Measurements from ENCODE around the gene RPL18A. TPM values are rescaled to one million over a fixed set of nuclear protein-coding genes. Genes with fewer than 3 reads are reported as not detected.
A peak's percentile ranks its signal among the peaks of the same experiment; 100 is the strongest.

Gene RPL18A
- 1,000 to 10,000 TPM in 1 of 2 donors, 100 to 1,000 TPM in 1; 639 to 1,758 TPM for total RNA-seq
- polyA plus RNA-seq = 1,000 to 10,000 TPM; 1,929 to 1,987 TPM
- long read RNA-seq, donor 1, transcript RPL18A-207 (2 exons, 907 nt) = minor isoform, 9 of 281 reads
- long read RNA-seq, donor 1, transcript RPL18A-203 (4 exons, 1,084 nt) = minor isoform, 10 of 281 reads
- long read RNA-seq, donor 1, transcript RPL18A-201 (5 exons, 665 nt) = major isoform, 169 of 281 reads
- long read RNA-seq, donor 1, partial matches to known transcripts = 90 of 281 reads
- long read RNA-seq, donor 1, other reads (novel, unspliced or antisense) = 0 of 281 reads
- long read RNA-seq, donor 2, transcript RPL18A-201 (5 exons, 665 nt) = major isoform, 79 of 133 reads
- long read RNA-seq, donor 2, transcript RPL18A-207 (2 exons, 907 nt) = minor isoform, 10 of 133 reads
- long read RNA-seq, donor 2, transcript RPL18A-203 (4 exons, 1,084 nt) = minor isoform, 11 of 133 reads
- long read RNA-seq, donor 2, partial matches to known transcripts = 33 of 133 reads
- long read RNA-seq, donor 2, other reads (novel, unspliced or antisense) = 0 of 133 reads
- long read RNA-seq, donor 3, transcript RPL18A-201 (5 exons, 665 nt) = major isoform, 118 of 184 reads
- long read RNA-seq, donor 3, transcript RPL18A-203 (4 exons, 1,084 nt) = minor isoform, 10 of 184 reads
- long read RNA-seq, donor 3, transcript RPL18A-207 (2 exons, 907 nt) = minor isoform, 15 of 184 reads
- long read RNA-seq, donor 3, partial matches to known transcripts = 38 of 184 reads
- long read RNA-seq, donor 3, other reads (novel, unspliced or antisense) = 0 of 184 reads
- long read RNA-seq, donor 4, transcript RPL18A-207 (2 exons, 907 nt) = minor isoform, 8 of 185 reads
- long read RNA-seq, donor 4, transcript RPL18A-203 (4 exons, 1,084 nt) = minor isoform, 14 of 185 reads
- long read RNA-seq, donor 4, transcript RPL18A-201 (5 exons, 665 nt) = major isoform, 123 of 185 reads
- long read RNA-seq, donor 4, partial matches to known transcripts = 38 of 185 reads
- long read RNA-seq, donor 4, other reads (novel, unspliced or antisense) = 0 of 185 reads
- long read RNA-seq, donor 5, transcript RPL18A-203 (4 exons, 1,084 nt) = minor isoform, 17 of 322 reads
- long read RNA-seq, donor 5, transcript RPL18A-207 (2 exons, 907 nt) = minor isoform, 14 of 322 reads
- long read RNA-seq, donor 5, transcript RPL18A-201 (5 exons, 665 nt) = major isoform, 209 of 322 reads
- long read RNA-seq, donor 5, transcript RPL18A-206 (2 exons, 954 nt) = minor isoform, 6 of 322 reads
- long read RNA-seq, donor 5, partial matches to known transcripts = 70 of 322 reads
- long read RNA-seq, donor 5, other reads (novel, unspliced or antisense) = 6 of 322 reads

DNA sequence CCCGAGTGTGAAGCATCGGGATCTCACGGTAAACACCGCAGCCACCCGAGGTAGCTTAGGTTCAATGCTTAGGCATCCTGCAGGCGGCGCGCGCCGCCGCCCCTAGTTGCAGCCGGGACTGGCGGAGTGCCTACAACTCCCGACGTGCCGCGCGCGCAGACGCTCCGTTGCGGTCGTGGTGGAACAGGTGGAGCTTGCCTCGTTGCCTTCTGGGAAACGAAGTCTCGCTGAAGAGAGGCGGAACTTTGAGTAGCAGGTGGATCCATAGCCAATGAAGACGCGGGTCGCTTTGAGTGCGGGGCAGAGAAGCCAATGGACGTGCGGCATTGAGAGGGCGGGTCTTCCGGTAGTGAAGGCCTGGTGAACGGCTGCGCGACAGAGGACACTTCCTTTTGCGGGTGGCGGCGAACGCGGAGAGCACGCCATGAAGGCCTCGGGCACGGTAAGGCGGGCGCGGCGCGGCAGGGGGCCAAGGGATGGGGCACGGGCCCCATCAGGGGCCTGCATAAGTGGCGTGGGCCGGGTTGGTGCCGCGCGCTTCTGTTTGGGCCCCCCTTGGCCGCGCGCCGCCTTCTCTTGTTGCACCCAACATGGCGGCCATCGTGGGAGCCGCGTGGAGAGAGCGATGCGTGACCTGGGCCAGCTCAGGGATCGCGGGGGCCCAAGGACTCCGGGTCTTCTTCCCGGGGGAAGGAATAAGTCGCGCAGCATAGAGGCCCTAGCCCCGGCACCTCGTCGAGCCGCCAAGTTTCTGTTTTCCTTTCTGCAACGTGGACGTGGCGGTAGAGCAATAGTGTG, at the start of gene RPL18A:
TSS of gene RPL18A (plus strand) at position 378 of the 798 bp plus-strand sequence. CDS start at position 425, 47 bp downstream.
- H3K9ac ChIP-seq (ENCODE audit: insufficient read depth in 1 of 2, low read length in 2 of 2) = peak within 1 kb of the TSS; percentile 88 to 89
- TF ChIP-seq, protein P1, sequence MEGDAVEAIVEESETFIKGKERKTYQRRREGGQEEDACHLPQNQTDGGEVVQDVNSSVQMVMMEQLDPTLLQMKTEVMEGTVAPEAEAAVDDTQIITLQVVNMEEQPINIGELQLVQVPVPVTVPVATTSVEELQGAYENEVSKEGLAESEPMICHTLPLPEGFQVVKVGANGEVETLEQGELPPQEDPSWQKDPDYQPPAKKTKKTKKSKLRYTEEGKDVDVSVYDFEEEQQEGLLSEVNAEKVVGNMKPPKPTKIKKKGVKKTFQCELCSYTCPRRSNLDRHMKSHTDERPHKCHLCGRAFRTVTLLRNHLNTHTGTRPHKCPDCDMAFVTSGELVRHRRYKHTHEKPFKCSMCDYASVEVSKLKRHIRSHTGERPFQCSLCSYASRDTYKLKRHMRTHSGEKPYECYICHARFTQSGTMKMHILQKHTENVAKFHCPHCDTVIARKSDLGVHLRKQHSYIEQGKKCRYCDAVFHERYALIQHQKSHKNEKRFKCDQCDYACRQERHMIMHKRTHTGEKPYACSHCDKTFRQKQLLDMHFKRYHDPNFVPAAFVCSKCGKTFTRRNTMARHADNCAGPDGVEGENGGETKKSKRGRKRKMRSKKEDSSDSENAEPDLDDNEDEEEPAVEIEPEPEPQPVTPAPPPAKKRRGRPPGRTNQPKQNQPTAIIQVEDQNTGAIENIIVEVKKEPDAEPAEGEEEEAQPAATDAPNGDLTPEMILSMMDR (IDR thresholded peaks at IDR 0.05; ENCODE audit: control extremely low read depth, extremely low read depth) = peak; percentile 86
- H3K27me3 ChIP-seq (ENCODE audit: control insufficient read depth in 3 of 3, insufficient read depth in 3 of 3, low read length in 2 of 3) = peaks cover 0 to 3% (median 3%) of the 10 kb centered on the region in 3 donors
- WGBS, 2 donors = 0% methylated on average over 73 to 80 of the region's 80 CpGs
- no peaks in the 10 kb centered on the region for H3K9me3 ChIP-seq (ENCODE audit: control insufficient read depth in 4 of 4, insufficient read depth in 3 of 4, low read length in 3 of 4)
- peaks cover 13 to 32% (median 24%) of the 10 kb centered on the region in 4 donors for H3K36me3 ChIP-seq (ENCODE audit: control insufficient read depth in 4 of 4, insufficient read depth in 4 of 4, low read length in 4 of 4)
- H3K27ac ChIP-seq (ENCODE audit: low read depth in 1 of 2, low read length in 1 of 2) = peak within 1 kb of the TSS; percentile 28 to 79
- peaks cover 0 to 18% (median 6%) of the 10 kb centered on the region in 5 donors for H3K4me1 ChIP-seq (ENCODE audit: control insufficient read depth in 5 of 5, insufficient read depth in 5 of 5, low read length in 5 of 5)
- H3K4me3 ChIP-seq = peak within 1 kb of the TSS; percentile 89
- ATAC-seq (ENCODE audit: insufficient read depth, low FRiP score) = peak; percentile 95
- peak; percentile 99 to 100 (median 100) for DNase-seq

DNA sequence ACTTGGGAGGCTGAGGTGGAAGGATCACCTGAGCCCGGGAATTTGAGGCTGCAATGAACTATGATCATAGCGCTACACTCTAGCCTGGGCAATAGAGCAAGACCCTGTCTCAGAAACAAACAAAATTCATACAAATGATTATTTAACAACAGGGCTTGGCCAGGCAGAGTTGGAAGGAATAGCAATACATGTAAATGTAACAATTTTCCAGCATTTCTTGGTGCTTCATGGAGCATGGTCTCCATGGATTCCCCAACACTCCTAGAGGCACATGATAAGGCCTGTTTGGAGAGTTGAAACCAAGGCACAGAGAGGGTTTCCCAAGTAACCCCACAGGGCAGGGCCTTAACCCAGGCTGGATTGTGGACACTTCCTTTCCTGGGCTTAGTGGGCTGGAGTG, 48.6 kb upstream of the RPL18A start:
- no peak for ATAC-seq (ENCODE audit: insufficient read depth, low FRiP score)
- no peak overlapping the region for H3K9ac ChIP-seq (ENCODE audit: insufficient read depth in 1 of 2, low read length in 2 of 2)
- no peaks in the 10 kb centered on the region for H3K4me1 ChIP-seq (ENCODE audit: control insufficient read depth in 5 of 5, insufficient read depth in 5 of 5, low read length in 5 of 5)
- no peak for DNase-seq
- H3K36me3 ChIP-seq (ENCODE audit: control insufficient read depth in 4 of 4, insufficient read depth in 4 of 4, low read length in 4 of 4) = no peaks in the 10 kb centered on the region
- H3K27me3 ChIP-seq (ENCODE audit: control insufficient read depth in 3 of 3, insufficient read depth in 3 of 3, low read length in 2 of 3) = peaks cover 0 to 5% (median 0%) of the 10 kb centered on the region in 3 donors
- TF ChIP-seq, protein P1 (IDR thresholded peaks at IDR 0.05; ENCODE audit: control extremely low read depth, extremely low read depth) = no peak
- peaks cover 0 to 11% (median 0%) of the 10 kb centered on the region in 4 donors for H3K9me3 ChIP-seq (ENCODE audit: control insufficient read depth in 4 of 4, insufficient read depth in 3 of 4, low read length in 3 of 4)
- 96 to 99% methylated on average over 2 of the region's 2 CpGs for WGBS, 2 donors
- no peak overlapping the region for H3K4me3 ChIP-seq
- no peak overlapping the region for H3K27ac ChIP-seq (ENCODE audit: low read depth in 1 of 2, low read length in 1 of 2)

DNA sequence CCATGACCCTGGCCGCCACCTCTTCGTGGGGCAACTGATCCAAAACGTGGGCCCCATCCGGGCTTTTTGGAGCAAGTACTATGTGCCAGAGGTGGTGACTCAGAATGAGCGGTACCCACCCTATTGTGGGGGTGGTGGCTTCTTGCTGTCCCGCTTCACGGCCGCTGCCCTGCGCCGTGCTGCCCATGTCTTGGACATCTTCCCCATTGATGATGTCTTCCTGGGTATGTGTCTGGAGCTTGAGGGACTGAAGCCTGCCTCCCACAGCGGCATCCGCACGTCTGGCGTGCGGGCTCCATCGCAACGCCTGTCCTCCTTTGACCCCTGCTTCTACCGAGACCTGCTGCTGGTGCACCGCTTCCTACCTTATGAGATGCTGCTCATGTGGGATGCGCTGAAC, 48.0 kb upstream of the RPL18A start:
- Histone ChIP-seq H3K4me3 (no peak overlapping the region), H3K9me3 (ENCODE audit: control insufficient read depth in 4 of 4, insufficient read depth in 3 of 4, low read length in 3 of 4) (peaks cover 0 to 11% (median 0%) of the 10 kb centered on the region in 4 donors), H3K27ac (ENCODE audit: low read depth in 1 of 2, low read length in 1 of 2) (no peak overlapping the region), H3K4me1 (ENCODE audit: control insufficient read depth in 5 of 5, insufficient read depth in 5 of 5, low read length in 5 of 5) (no peaks in the 10 kb centered on the region), H3K27me3 (ENCODE audit: control insufficient read depth in 3 of 3, insufficient read depth in 3 of 3, low read length in 2 of 3) (peaks cover 0 to 5% (median 0%) of the 10 kb centered on the region in 3 donors), H3K36me3 (ENCODE audit: control insufficient read depth in 4 of 4, insufficient read depth in 4 of 4, low read length in 4 of 4) (no peaks in the 10 kb centered on the region), H3K9ac (ENCODE audit: insufficient read depth in 1 of 2, low read length in 2 of 2) (no peak overlapping the region)
- TF ChIP-seq, protein P1 (IDR thresholded peaks at IDR 0.05; ENCODE audit: control extremely low read depth, extremely low read depth) = no peak
- DNase-seq (no peak), ATAC-seq (ENCODE audit: insufficient read depth, low FRiP score) (no peak)
- 89 to 92% methylated on average over 20 of the region's 20 CpGs for WGBS, 2 donors
